Measurements from ENCODE around the gene MAP1B.

MAP1B gene

DNA sequence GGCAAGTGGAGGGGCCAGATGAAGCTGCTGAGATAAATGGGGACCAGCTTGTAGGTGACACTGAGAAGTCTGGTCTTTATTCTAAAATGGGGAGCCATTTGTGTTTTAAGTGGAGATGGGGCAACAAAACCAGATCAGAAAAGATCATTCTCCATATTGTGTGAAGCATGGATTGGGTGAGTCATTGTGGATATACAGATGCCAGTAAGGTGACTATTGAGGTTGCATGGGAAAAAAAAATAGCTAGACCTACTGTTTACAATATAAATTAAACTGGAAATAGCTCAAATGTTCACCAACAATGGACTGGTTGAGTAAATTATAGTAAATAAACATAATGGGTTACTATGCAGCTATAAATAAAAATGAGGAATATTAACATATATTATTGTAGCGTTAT, 5.4 kb upstream of the MAP1B start:
- DNase-seq, result no peak

DNA sequence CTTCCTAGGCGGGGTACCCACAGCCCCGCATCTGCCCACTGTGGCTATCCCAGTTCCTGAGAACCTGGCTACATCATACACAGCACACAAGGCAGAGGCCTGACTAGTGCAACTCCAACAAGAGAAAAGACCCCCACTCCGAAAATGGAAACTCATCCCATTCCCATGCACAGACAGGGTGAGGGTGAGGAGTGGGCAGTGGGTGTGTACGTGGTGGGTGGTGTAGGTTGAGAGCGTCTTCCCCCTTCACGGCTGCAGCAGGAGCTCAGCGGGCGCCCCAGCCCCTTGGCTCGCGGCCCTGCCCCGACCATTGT, 501 bp upstream of the MAP1B start:
- no peak for DNase-seq

DNA sequence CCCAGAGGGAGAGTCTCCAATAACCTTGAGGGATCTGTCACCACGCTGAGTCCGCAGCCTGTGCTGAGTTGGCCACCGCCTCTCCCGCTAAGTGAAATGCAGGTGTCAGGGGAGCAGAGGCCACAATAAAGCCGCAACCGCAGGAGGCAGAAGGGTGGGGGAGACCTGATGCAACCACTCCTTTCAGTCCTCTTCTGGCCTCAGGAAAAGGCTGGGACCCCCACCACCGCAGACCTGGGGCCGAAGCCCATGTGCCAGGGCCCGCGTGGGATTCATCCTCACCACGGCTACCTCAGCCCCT, 576 bp downstream of the MAP1B start:
- DNase-seq, result no peak

- peak; percentile 22 for DNase-seq
These were observed 1.2 kb downstream of the MAP1B start for GRCh38 chr5:72108202-72109061.

GRCh38 chr5:72109062-72109411, 1.8 kb downstream of the MAP1B start:
- DNase-seq, result no peak

- DNase-seq, result no peak
These were observed 2.4 kb downstream of the MAP1B start for GRCh38 chr5:72109625-72110024.

DNA sequence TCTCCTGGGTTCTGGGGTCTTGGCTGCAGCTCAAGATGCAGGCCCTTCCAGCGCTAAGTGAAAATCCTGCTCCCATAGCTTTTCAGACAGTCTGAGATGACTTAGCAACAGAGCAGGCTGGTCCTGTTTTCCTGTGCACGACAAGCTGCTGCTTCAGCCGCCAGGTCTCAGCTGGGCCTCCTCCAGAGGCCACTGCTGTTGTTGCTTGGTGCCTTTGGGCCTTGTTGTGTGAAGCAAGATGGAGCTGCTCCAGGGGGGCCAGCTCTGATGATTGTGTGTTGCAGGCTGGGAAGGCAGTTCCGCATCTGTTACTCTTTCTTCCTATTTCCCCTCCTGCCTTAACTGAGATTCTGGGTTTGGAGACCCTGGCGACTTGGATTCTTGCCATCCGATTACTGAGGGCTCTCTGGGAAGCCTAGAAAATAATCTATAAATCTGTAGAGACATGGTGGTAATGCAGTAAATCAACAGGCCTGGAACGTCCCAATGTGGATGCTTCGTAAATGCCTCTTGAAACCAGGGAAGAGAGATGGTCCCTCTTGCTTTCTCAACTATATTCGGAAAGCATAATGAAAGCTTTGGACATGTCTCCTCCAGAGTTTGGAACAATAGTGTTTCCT, 3.2 kb downstream of the MAP1B start:
- no peak for DNase-seq

DNA sequence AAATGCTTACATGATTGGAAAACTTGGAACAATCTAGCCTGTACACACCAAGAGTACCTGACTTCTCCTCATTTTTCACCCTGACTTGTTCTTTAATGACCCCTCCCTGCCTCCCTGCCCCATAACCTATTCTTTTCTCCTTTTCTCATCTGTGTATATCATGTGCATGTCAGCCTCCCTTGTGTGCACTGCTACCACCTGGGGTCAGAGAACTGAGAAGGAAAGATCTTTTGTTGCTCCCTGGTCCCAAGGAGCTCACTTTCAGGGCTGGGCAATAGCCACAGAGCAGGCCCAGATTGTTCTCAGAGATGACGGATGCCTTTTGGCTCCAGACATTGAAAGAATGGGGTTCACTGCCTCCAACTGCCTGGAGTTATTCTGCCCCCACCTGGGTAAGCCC, 5.1 kb downstream of the MAP1B start:
- no peak for DNase-seq

- no peak for DNase-seq
These were observed 7.4 kb downstream of the MAP1B start for GRCh38 chr5:72114629-72115028.

- no peak for DNase-seq
These were observed 8.0 kb downstream of the MAP1B start for GRCh38 chr5:72115296-72115695.

- no peak for DNase-seq
These were observed 10.0 kb downstream of the MAP1B start for GRCh38 chr5:72117307-72117706.

GRCh38 chr5:72121052-72121779, 13.9 kb downstream of the MAP1B start:
- DNase-seq, result no peak

DNA sequence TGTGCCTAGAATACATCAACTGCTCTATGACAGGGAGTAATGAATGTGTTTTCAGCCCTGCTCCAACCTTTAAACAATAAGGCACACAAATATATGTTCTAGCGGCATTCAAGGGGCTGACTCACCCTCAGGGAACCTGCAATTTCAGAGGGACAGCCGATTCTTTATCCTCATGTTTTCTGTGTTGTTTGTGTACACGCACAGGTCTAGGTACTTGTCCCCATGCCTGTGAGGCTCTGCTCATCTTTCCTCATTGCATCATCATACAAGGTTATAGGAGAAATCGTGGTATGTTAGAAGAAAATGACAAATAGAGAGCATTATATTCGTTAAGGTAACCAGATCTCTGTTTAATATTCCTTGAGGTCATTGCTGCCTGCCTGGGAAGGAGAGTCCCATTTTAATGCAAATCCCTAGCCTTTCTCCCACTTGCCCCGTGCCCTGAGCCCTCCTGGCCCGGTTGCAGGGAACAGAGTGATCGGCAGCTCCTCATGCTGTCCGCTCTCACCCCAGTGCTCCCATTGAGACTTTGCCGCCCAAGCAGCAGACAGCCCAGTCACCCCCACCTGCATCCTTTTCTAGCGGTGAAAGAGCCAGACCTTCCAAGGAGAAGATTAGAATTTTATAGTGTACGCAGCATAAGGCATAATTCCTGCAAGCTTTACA, 14.6 kb downstream of the MAP1B start:
- no peak for DNase-seq

- no peak for DNase-seq
These were observed 15.3 kb downstream of the MAP1B start for GRCh38 chr5:72122602-72123001.

DNA sequence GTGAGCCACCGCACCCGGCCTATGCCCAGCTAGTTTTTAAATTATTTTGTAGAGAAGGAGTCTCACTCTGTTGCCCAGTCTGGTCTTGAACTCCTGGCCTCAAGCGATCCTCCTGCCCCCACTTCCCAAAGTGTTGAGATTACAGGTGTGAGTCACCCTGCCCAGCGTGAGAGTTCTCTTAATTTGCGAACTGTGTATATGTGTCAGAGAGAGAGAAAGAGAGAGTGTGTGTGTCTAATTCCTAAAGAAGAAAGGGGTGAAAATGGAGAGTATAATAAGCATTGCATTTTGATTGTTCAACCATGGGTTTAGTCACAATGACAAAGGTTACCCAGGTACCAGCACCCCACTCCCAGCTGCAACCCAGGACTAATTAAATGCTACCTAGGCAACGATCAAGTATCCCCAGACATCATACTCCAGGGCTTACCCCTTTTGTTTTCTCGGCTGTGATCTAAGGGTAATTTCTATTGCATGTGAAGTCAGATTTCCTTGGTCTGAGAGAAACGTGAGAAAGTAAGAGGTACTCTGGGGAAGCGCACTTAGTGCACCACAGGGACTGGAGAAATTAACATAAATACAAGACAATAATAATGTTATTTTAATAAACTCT, 16.6 kb downstream of the MAP1B start:
- DNase-seq, result no peak

- no peak for DNase-seq
These were observed 18.1 kb downstream of the MAP1B start for GRCh38 chr5:72125271-72125940.

DNA sequence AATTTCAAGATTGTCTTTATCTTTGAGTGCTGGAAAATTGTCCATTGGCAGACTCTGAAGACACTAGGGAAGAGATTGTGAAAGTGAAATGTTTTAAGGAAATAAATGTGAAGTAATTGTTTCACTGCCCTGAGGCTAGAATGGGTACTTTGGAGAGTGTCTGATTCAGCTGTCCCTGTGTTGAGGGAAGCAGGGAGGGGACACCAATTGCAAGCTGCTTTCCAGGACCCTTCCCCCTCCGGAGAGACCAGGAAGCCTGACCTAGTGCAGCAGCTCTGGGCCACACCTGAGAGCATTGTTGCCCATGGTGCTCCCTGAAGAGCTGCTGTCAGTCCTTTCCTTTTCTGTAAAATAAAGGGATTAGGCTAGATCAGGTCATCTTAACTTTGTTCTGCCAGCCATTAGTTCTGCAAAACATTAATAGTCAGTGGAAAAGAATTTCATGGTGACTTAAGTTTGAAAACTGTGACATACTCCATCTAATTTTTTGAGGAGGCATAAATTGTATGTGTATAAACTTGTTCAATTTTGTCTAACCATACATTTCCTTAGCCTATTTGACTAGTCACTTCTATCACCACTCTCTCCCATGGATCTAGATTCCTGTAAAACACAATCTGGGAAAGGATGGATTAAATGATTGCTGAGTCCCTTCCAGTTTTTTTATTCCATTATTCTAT, 18.8 kb downstream of the MAP1B start:
- no peak for DNase-seq

DNA sequence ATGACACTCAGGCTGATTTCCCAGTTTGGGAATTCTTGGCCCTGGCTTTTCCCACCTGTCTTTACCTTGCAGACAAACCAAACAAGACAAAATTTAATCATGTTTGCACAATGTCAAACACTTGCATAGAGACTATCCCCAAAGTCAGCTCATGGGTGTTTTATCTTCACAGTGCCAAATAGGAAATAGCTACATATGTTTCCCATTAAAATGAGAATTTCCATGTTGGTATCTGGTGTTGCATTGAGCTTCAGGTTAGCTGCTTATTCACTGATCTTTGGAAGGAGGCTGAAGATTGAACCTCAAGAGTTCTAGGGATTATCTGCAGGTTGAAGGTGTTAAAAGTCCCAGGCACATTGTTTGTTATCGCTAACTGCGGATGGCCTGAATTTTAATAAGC, 19.5 kb downstream of the MAP1B start:
- no peak for DNase-seq

DNA sequence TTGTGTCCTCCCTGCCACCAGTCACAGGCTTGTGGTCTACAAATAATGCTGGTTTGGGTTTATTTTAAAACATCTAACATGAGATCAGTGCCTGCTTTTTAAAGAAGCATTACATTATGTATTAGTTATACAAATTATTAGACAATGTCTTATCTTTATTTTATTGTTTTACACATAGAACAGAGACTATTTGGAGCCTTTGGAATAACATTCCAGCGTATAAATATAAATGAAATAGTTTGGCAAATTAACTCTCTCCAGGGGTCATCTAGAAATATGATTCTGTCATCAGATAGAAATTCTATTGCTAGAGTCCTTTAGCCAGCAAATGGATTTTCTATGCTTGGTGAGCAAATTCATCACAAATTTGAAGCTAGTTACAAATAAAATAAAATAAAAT, 22.4 kb downstream of the MAP1B start:
- no peak for DNase-seq

DNA sequence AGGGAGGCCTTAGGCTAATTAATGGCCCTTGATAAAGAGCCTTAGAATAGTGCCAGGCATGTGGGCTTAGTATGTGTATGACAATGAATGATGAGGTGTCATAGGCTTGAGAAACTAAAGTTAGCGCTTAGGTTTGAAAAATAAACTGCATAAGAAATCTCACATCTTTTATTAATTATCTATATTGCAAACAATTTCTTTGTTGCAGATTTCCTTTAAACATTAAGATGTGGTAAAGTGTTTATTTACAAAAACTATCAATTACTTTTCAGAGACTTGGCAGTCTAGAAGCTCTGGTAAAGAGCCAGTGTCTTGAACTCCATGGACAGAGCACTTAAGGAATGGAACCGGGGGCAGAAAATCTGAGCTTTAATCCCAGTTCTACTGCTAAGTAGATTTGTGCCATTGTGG, 23.1 kb downstream of the MAP1B start:
- no peak for DNase-seq

GRCh38 chr5:72133212-72133990, 26.1 kb downstream of the MAP1B start:
- DNase-seq, result no peak
